AG09309 (cell line): ENCODE results near the gene FAR2.

Source experiments
- DNase-seq: peaks from one replicate; pipeline ENCODE4 v3.0.0-alpha.2; 2010; ENCODE audit warnings: low read depth
- H3K4me3 ChIP-seq: 2 replicates; pipeline ENCODE4 v1.5.1; 2011; ENCODE audit warnings: mild to moderate bottlenecking, low read depth, low read length, moderate library complexity; ENCODE audit not compliant: control insufficient read depth
- TF ChIP-seq, protein P1 (sequence below): IDR thresholded peaks from 2 replicates; pipeline ENCODE4 v1.5.1; 2011; ENCODE audit warnings: mild to moderate bottlenecking, low read depth, low read length, inconsistent platforms; ENCODE audit not compliant: insufficient read depth, control insufficient read depth; ENCODE audit errors: missing control alignments

Gene FAR2

DNA sequence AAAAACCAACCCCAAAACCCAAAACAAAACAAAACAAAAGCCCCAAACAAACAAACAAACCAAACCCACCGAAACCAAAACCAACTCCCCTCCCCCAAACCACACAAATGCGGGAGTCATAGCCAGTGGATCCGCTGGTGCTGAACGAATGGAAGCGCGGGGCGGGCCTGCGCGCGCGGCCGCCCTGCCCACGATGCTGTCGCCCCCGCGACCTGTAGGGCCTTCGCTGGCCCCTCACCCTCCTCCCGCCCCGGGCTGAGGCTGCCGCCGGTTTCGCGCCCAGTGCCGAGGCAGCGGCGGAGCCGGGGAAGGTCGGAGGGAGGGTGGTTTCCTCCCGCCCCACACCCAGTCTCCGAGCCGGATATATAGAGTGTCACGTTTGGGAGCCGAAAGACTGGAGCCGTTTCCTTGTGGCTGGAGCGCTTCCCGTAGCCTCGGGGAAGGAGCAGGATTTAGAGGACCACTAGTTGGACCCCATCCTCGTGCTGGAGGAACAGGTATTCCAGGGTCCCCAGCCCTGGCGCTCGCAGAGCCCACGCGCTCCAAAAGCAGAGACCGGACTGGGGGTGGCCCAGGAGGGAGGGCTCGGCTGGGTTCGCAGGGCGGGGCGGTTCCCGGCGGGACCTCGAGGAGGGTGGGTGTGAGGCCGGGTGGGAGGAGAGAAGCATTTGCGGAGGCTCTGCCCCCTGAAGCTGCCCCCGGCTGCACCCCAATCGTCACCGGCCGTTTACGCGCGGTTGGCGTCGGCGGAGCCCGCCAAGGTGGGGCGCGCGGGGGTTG, at the start of gene FAR2:
Gene FAR2, plus strand, starts transcription at position 368 of the 780 bp plus-strand sequence. CDS start 121,172 bp downstream, outside the sequence.
- H3K4me3 ChIP-seq, result peak within 1 kb of the TSS; percentile 77
- DNase-seq, result no peak
- TF ChIP-seq, protein P1, sequence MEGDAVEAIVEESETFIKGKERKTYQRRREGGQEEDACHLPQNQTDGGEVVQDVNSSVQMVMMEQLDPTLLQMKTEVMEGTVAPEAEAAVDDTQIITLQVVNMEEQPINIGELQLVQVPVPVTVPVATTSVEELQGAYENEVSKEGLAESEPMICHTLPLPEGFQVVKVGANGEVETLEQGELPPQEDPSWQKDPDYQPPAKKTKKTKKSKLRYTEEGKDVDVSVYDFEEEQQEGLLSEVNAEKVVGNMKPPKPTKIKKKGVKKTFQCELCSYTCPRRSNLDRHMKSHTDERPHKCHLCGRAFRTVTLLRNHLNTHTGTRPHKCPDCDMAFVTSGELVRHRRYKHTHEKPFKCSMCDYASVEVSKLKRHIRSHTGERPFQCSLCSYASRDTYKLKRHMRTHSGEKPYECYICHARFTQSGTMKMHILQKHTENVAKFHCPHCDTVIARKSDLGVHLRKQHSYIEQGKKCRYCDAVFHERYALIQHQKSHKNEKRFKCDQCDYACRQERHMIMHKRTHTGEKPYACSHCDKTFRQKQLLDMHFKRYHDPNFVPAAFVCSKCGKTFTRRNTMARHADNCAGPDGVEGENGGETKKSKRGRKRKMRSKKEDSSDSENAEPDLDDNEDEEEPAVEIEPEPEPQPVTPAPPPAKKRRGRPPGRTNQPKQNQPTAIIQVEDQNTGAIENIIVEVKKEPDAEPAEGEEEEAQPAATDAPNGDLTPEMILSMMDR, result no peak

DNA sequence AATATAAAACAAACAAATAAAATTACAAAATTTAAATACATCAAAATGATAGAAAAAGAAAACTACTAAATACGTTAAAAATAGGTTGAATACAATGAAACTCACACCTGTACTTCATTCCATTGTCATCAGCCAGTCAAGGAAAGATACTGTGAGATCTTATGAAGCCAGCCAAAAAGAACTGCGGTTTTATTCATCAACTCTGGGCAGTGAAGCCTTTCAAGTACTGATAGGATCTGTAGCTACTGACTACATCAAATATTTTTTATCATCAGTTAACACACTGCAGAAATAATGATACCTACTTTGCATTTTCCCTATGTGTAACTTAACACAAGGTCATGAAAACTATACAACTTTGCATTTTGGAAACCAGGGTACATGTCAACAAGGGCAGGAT, 46.3 kb upstream of the FAR2 start:
- DNase-seq, result no peak
- TF ChIP-seq, protein P1, result no peak
- no peak overlapping the region for H3K4me3 ChIP-seq

DNA sequence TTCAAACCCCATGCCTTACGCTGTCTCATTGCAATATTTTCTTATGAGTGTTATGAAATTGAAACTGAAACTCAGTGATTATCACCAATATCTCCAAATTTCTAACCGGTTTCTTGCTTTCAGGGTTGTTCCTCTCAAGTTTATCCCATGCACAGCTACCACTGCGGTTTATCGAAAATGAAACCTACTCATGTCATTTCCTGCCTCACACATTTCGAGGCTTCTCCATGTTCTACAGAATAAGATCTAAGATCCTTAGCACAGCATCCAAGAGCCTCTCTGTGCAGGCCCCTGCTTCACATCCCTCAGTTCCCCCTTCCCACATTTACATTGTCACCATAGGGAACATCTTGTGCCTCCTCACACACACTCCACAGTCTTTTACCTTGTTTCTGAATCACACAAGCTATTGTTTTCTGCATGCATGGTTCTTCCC, 45.5 kb upstream of the FAR2 start:
- H3K4me3 ChIP-seq, result no peak overlapping the region
- TF ChIP-seq, protein P1, result no peak
- DNase-seq, result no peak

DNA sequence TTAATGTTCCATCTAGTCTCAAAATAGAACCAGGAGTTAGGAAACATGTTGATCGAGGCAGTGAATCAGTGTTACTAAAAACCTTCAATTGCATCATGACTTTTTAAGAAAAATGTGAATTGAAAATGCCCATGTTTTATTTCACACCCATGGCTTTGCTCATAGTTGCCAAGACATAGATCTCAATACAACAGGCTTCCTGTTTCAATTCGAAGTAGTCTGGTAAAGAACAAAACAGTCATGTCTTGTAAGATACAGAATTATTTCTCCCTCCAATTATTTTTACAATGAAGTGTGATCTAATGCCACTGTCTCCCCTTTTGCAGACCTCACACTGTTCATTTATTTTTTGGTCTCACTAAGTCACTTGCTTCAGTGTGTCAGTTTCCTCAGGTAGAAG, 44.6 kb upstream of the FAR2 start:
- no peak for DNase-seq
- no peak overlapping the region for H3K4me3 ChIP-seq
- TF ChIP-seq, protein P1, result no peak

DNA sequence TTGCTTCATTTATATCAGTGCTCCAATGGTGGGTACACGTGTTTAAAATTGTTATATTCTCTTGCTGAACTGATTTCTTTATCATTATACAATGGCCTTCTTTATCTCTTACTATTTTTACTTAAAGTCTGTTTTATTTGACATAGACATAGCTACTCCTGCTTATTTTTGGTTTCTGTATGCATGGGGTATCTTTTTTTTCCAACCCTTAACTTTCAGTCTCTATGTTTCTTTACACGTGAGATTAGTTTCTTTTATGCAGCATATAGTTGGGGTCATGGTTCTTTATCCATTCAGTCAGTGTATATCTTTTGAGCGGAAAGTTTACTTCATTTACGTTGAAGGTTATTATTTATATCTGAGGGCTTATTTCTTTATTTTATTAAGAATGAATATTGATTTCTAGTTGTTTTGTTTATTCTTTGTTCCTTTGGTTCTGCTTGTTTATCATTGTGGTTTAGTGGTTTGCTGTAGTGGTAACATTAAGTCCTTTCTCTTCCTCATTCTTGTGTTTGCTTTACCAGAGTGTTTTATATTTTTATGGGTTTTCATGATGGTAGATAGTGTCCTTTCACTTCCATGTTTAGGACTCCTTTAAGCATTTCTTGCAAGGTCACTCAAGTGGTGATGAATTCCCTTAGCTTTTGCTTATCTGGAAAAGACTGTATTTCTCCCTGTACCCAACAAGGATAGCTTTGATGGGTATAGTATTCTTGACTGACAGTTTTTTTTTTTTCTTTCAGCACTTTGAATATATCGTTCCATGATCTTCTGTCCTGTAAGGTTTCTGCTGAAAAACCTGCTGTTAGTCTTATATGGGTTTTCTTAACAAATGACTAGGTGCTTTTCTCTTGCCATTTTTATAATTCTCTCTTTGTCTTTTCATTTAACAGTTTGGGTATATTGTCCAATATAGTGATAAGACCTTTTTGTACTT, 38.3 kb upstream of the FAR2 start:
- no peak for DNase-seq
- H3K4me3 ChIP-seq, result no peak overlapping the region
- TF ChIP-seq, protein P1, result no peak

DNA sequence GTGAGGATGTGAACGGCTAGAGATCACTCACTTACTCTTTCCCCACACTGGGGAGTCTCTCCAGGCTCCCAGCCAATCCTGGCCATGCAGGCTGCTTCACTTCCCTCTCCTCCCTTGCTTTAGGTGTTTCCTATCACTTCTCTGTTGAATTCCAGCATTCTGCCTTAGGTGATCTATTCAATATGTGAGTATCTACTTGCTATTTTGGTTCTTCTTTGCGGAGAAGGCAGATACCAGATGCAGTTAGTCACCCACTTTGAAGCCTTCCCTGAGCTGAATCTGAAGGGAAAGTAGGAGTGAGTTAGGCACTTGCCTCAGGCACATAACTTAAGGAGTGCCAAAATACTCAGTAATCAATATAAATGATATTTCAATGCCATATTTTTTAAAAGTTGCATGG, 36.0 kb upstream of the FAR2 start:
- H3K4me3 ChIP-seq, result no peak overlapping the region
- peak; percentile 28 for DNase-seq
- TF ChIP-seq, protein P1, result no peak
